Measurements from ENCODE around the gene GGNBP2.
A peak's percentile ranks its signal among the peaks of the same experiment; 100 is the strongest.

The GGNBP2 gene

DNA sequence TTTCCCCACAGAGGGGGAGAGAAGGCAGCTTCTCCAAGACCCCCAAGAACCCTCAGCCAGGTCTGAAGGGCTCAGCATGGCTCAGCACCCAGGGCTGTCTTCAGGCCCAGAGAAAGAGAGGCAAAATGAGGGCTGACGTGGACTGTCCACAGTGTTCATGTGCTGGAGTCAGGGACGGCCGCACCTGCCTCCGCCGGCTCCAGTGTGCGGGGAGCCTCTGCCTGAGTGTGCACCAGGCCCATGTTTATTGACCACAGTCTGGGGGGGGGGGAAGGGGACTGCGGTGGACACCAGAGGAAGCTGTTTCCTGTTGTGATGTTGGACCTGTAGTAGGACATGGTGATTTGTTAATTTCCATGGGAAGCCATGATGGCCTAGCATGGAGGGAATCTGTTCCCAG, 63.6 kb downstream of the GGNBP2 start:
- no peak overlapping the region for H3K4me3 ChIP-seq (ENCODE audit: control insufficient read depth, low read depth, low read length)
- DNase-seq (ENCODE audit: low read depth) = no peak
- TF ChIP-seq, protein P1, sequence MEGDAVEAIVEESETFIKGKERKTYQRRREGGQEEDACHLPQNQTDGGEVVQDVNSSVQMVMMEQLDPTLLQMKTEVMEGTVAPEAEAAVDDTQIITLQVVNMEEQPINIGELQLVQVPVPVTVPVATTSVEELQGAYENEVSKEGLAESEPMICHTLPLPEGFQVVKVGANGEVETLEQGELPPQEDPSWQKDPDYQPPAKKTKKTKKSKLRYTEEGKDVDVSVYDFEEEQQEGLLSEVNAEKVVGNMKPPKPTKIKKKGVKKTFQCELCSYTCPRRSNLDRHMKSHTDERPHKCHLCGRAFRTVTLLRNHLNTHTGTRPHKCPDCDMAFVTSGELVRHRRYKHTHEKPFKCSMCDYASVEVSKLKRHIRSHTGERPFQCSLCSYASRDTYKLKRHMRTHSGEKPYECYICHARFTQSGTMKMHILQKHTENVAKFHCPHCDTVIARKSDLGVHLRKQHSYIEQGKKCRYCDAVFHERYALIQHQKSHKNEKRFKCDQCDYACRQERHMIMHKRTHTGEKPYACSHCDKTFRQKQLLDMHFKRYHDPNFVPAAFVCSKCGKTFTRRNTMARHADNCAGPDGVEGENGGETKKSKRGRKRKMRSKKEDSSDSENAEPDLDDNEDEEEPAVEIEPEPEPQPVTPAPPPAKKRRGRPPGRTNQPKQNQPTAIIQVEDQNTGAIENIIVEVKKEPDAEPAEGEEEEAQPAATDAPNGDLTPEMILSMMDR (conservative IDR thresholded peaks at IDR 0.05; ENCODE audit: control insufficient read depth, insufficient read depth, low read depth, low read length) = no peak

DNA sequence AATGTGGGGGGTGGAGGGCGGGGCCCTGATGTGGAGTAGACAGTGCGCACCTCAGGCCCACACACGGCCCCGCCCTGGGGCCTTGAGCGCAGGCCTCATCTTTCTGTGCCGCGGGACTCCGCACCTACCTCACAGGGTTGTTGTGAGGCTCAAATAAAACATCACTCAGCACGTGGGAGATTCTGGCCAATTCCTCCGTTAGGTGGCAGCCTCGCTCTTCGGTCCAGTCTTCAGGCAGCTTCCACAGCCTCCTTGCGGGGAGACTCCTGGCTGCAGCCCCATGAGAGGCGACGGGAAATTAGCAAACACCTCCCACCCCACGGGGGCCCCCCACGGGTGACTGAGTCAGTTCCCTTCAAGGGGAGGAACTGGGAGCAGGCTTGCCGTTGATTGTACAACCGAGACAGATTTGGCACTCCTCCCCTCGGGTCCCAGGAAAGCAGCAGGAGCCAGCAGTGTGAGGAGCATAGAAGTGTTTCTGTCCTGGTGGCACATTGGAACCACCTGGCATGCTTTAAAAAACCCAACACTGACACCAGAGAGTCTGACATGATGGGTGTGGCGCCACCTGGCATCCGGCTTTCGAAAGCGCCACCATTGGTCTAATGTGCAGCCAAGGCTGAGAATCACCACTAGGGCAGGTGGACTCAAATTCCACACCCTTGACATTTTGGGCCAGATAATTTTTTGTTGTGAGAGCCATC, 64.2 kb downstream of the GGNBP2 start:
- peak; percentile 82 for DNase-seq (ENCODE audit: low read depth)
- no peak overlapping the region for H3K4me3 ChIP-seq (ENCODE audit: control insufficient read depth, low read depth, low read length)
- TF ChIP-seq, protein P1 (conservative IDR thresholded peaks at IDR 0.05; ENCODE audit: control insufficient read depth, insufficient read depth, low read depth, low read length) = peak; percentile 52

GRCh38 chr17:36609498-36609862, 64.8 kb downstream of the GGNBP2 start:
- H3K4me3 ChIP-seq (ENCODE audit: control insufficient read depth, low read depth, low read length) = no peak overlapping the region
- DNase-seq (ENCODE audit: low read depth) = no peak
- TF ChIP-seq, protein P1 (conservative IDR thresholded peaks at IDR 0.05; ENCODE audit: control insufficient read depth, insufficient read depth, low read depth, low read length) = no peak

- DNase-seq (ENCODE audit: low read depth) = peak; percentile 51
- TF ChIP-seq, protein P1 (conservative IDR thresholded peaks at IDR 0.05; ENCODE audit: control insufficient read depth, insufficient read depth, low read depth, low read length) = no peak
- no peak overlapping the region for H3K4me3 ChIP-seq (ENCODE audit: control insufficient read depth, low read depth, low read length)
These were observed 65.8 kb downstream of the GGNBP2 start for GRCh38 chr17:36610474-36610873.

- TF ChIP-seq, protein P1 (conservative IDR thresholded peaks at IDR 0.05; ENCODE audit: control insufficient read depth, insufficient read depth, low read depth, low read length) = no peak
- peak; percentile 91 for DNase-seq (ENCODE audit: low read depth)
These were observed 66.8 kb downstream of the GGNBP2 start for GRCh38 chr17:36611345-36612072.

DNA sequence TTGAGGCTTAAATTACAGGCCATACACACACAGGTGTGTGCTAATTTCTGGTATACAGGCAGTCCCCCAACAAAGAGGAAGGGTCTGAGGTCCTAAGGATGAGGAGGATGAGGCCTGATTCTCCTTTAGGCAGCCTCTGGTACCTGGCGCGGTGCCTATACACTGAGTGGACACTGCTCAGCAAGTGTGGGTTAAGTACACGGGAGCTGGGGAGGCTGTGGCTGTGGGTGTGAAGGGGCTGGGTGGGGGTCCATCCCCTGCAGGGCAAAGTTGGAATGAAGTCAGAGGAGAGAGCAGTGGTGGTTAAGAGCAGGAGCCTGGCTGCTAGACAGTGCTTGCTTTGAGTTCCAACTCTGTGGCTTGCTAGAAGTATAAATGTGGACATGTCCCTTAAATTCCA, 67.6 kb downstream of the GGNBP2 start:
- DNase-seq (ENCODE audit: low read depth) = no peak
- H3K4me3 ChIP-seq (ENCODE audit: control insufficient read depth, low read depth, low read length) = no peak overlapping the region
- TF ChIP-seq, protein P1 (conservative IDR thresholded peaks at IDR 0.05; ENCODE audit: control insufficient read depth, insufficient read depth, low read depth, low read length) = no peak

More at GRCh38 chr17:36611345-36612072, 66.8 kb downstream of the GGNBP2 start:
- H3K4me3 ChIP-seq (ENCODE audit: control insufficient read depth, low read depth, low read length) = no peak overlapping the region
